Keratinocyte (primary cell): ENCODE results near the gene PTOV1. TPM values are rescaled to one million over a fixed set of nuclear protein-coding genes. Genes with fewer than 3 reads are reported as not detected.

Experiments used
- DNase-seq: peaks from one replicate; pipeline ENCODE4 v3.0.0-alpha.2; 2011; ENCODE audit warnings: low read depth, missing footprints, low spot score
- FAIRE-seq: peaks from 2 replicates; lab custom pipeline; 2011; peaks lifted over from hg19 to GRCh38; lab: Jason Lieb, UNC
- H2AFZ ChIP-seq: 2 replicates; pipeline ENCODE4 v1.6.0; 2012; ENCODE audit warnings: low read length, control low read depth, inconsistent platforms; ENCODE audit not compliant: control insufficient read depth
- H3K27ac ChIP-seq: 2 replicates; pipeline ENCODE4 v1.5.1; 2011; ENCODE audit warnings: low read length; ENCODE audit not compliant: control insufficient read depth, insufficient read depth
- H3K27me3 ChIP-seq: 3 replicates; pipeline ENCODE4 v1.6.0; 2011; ENCODE audit warnings: low read length; ENCODE audit not compliant: control insufficient read depth, insufficient read depth; ENCODE audit errors: extremely low read depth
- H3K36me3 ChIP-seq, 2 experiments: 2 replicates in 1 of 2; 3 replicates in 1 of 2; pipeline ENCODE4 v1.5.1; 2011; ENCODE audit warnings: low read length in 2 of 2, mild to moderate bottlenecking in 1 of 2; ENCODE audit not compliant: control insufficient read depth in 2 of 2, insufficient read depth in 2 of 2; ENCODE audit errors: extremely low read depth in 1 of 2
- H3K4me1 ChIP-seq: 3 replicates; pipeline ENCODE4 v1.5.1; 2011; ENCODE audit warnings: low read length; ENCODE audit not compliant: control insufficient read depth, insufficient read depth; ENCODE audit errors: extremely low read depth
- H3K4me2 ChIP-seq: 3 replicates; pipeline ENCODE4 v1.6.0; 2011; ENCODE audit warnings: low read depth, low read length; ENCODE audit not compliant: control insufficient read depth, insufficient read depth; ENCODE audit errors: extremely low read depth
- H3K4me3 ChIP-seq, 3 experiments: fragments of 200-600 bp in 1 of 3; sonication (generic) in 1 of 3; 2 replicates in 2 of 3; 3 replicates in 1 of 3; pipeline ENCODE4 v1.5.1; 2011 to 2016; ENCODE audit warnings: low read length in 3 of 3, mild to moderate bottlenecking in 3 of 3, control low read depth in 2 of 3, inconsistent platforms in 1 of 3, low read depth in 1 of 3, mixed read lengths in 1 of 3, mixed run types in 1 of 3, moderate library complexity in 1 of 3; ENCODE audit not compliant: control insufficient read depth in 2 of 3, insufficient read depth in 2 of 3; ENCODE audit errors: extremely low read depth in 1 of 3
- H3K79me2 ChIP-seq: 2 replicates; pipeline ENCODE4 v1.6.0; 2012; ENCODE audit warnings: low read length; ENCODE audit not compliant: control insufficient read depth, insufficient read depth
- H3K9ac ChIP-seq: 3 replicates; pipeline ENCODE4 v1.6.0; 2011; ENCODE audit warnings: low read length; ENCODE audit not compliant: control insufficient read depth, insufficient read depth; ENCODE audit errors: extremely low read depth
- H3K9me1 ChIP-seq: 3 replicates; pipeline ENCODE4 v1.6.0; 2011; ENCODE audit warnings: low read length; ENCODE audit not compliant: control insufficient read depth, insufficient read depth; ENCODE audit errors: extremely low read depth
- H3K9me3 ChIP-seq: 2 replicates; pipeline ENCODE4 v1.5.1; 2012; ENCODE audit warnings: low read depth, low read length; ENCODE audit not compliant: control insufficient read depth
- H4K20me1 ChIP-seq: 3 replicates; pipeline ENCODE4 v1.6.0; 2011; ENCODE audit warnings: low read length; ENCODE audit not compliant: control insufficient read depth, insufficient read depth; ENCODE audit errors: extremely low read depth
- EZH2 ChIP-seq: IDR thresholded peaks from one replicate; pipeline ENCODE4 v1.6.1; 2012; ENCODE audit warnings: inconsistent platforms, mild to moderate bottlenecking, low read length, moderate library complexity
- dilution Hi-C: fragments of 300-500 bp; cut with MboI; formaldehyde crosslinking; loops from one replicate; pipeline ENCODE4 v1.7.0; 2020; ENCODE audit warnings: low sequenced_read_pairs; ENCODE audit not compliant: extremely low pct_ligation_motif_present
- polyA plus RNA-seq, 5 experiments: library from polyadenylated mRNA; depleted of rRNA in 3 of 5; stranded (reverse) in 3 of 5; stranded (forward) in 1 of 5; unstranded in 1 of 5; fragments of >200 nt; gene quantifications; 1 replicate in 1 of 5; 2 replicates in 3 of 5; 3 replicates in 1 of 5; pipeline versions ENCODE4 v1.2.1 to v1.2.3, GENCODE V29; 2011 to 2012; ENCODE audit warnings: missing spikeins in 2 of 5, low read depth in 1 of 5, low replicate concordance in 1 of 5
- TF ChIP-seq, protein P1 (sequence below), 3 experiments: IDR thresholded peaks in 1 of 3; conservative IDR thresholded peaks in 1 of 3; optimal IDR thresholded peaks in 1 of 3; 2 replicates in 2 of 3; 3 replicates in 1 of 3; pipeline versions ENCODE3 to v1.5.1; 2011; ENCODE audit warnings: low read length in 3 of 3, mild to moderate bottlenecking in 3 of 3, moderate library complexity in 2 of 3, control low read depth in 1 of 3, inconsistent platforms in 1 of 3; ENCODE audit not compliant: insufficient read depth in 2 of 3; ENCODE audit errors: extremely low read depth in 1 of 3

PTOV1 gene
- polyA plus RNA-seq, 1 donor (not counting 4 experiments of a cell fraction or from before 2014, with no cell fraction given), result 22.9 TPM

DNA sequence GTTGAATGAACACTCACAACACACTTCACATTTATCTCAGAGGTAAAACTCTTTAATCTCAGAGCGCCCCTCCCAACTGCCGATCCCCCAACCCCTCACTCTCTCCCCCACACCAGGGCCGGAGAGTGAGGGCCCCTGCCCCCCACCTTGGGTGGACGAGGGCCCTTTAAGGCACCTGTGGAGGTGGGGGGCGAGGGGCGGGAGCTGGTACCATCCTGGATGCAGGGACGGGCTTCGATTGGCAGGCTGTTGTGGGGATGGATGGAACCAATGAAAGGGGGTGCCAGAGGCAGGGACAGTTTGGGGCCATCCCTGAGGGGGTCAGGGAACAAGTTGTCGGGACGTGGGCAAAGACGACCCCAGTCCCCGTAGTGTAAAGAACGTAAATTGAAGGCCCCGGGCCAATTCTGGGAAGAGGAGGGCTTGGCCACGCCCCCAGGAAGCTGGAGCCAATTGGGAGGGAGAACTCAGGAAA is 18.1 kb downstream of the PTOV1 start:
- FAIRE-seq (no peak), DNase-seq (no peak)
- TF ChIP-seq, protein P1, sequence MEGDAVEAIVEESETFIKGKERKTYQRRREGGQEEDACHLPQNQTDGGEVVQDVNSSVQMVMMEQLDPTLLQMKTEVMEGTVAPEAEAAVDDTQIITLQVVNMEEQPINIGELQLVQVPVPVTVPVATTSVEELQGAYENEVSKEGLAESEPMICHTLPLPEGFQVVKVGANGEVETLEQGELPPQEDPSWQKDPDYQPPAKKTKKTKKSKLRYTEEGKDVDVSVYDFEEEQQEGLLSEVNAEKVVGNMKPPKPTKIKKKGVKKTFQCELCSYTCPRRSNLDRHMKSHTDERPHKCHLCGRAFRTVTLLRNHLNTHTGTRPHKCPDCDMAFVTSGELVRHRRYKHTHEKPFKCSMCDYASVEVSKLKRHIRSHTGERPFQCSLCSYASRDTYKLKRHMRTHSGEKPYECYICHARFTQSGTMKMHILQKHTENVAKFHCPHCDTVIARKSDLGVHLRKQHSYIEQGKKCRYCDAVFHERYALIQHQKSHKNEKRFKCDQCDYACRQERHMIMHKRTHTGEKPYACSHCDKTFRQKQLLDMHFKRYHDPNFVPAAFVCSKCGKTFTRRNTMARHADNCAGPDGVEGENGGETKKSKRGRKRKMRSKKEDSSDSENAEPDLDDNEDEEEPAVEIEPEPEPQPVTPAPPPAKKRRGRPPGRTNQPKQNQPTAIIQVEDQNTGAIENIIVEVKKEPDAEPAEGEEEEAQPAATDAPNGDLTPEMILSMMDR (optimal IDR thresholded peaks at IDR 0.05 in 1 of 3, IDR thresholded peaks at IDR 0.05 in 1 of 3, conservative IDR thresholded peaks at IDR 0.05 in 1 of 3; ENCODE audit: extremely low read depth in 1 of 3, insufficient read depth in 2 of 3, low read length in 3 of 3), result no peak
- Histone ChIP-seq H2AFZ (no peak overlapping the region), H3K4me1 (peaks cover 26% of the 10 kb centered on the region), H3K79me2 (peaks cover 36% of the 10 kb centered on the region), H4K20me1 (peaks cover 9% of the 10 kb centered on the region), H3K9me1 (no peaks in the 10 kb centered on the region), H3K4me3 (peak overlapping the region in 2 of 3 experiments; percentile 21 to 28), H3K36me3 (peaks cover 14 to 31% of the 10 kb centered on the region in 2 experiments), H3K27me3 (no peaks in the 10 kb centered on the region), H3K4me2 (peak overlapping the region; percentile 64), H3K9ac (no peak overlapping the region), H3K9me3 (no peaks in the 10 kb centered on the region), H3K27ac (peak overlapping the region; percentile 26)
- dilution Hi-C loops, result no loop called here

GRCh38 chr19:49869484-49870308 is 18.7 kb downstream of the PTOV1 start:
- Histone ChIP-seq H3K9ac (peak overlapping the region; percentile 53), H3K36me3 (peaks cover 15 to 29% of the 10 kb centered on the region in 2 experiments), H3K4me2 (peak overlapping the region; percentile 69), H3K4me1 (peaks cover 31% of the 10 kb centered on the region), H3K79me2 (peaks cover 36% of the 10 kb centered on the region), H4K20me1 (peaks cover 5% of the 10 kb centered on the region), H3K9me1 (no peaks in the 10 kb centered on the region), H3K27me3 (no peaks in the 10 kb centered on the region), H2AFZ (no peak overlapping the region), H3K4me3 (peak overlapping the region; percentile 11 to 52 (median 29)), H3K9me3 (no peaks in the 10 kb centered on the region), H3K27ac (peak overlapping the region; percentile 42)
- DNase-seq (peak; percentile 97), FAIRE-seq (peak; percentile 99)
- dilution Hi-C loops, result no loop called here
- TF ChIP-seq, protein P1 (optimal IDR thresholded peaks at IDR 0.05 in 1 of 3, IDR thresholded peaks at IDR 0.05 in 1 of 3, conservative IDR thresholded peaks at IDR 0.05 in 1 of 3; ENCODE audit: extremely low read depth in 1 of 3, insufficient read depth in 2 of 3, low read length in 3 of 3), result no peak
- TF ChIP-seq EZH2, result no peak
